Measurements from ENCODE around the gene NAALADL1. TPM values are rescaled to one million over a fixed set of nuclear protein-coding genes. Genes with fewer than 3 reads are reported as not detected.

The NAALADL1 gene
- total and polyA plus RNA-seq, 9 of the 15 experiments (the other 6 are each of a cell fraction or from before 2014, with no cell fraction given): 0.06 to 0.72 (median 0.22) TPM; not detected in 4

GRCh38 chr11:65083834-65084597, 25.7 kb upstream of the NAALADL1 start, which contains the start of the genes CDCA5 and ZFPL1 (continued):
- TF ChIP-seq ZNF592 (IDR thresholded peaks at IDR 0.05) (no peak), RFX5 (IDR thresholded peaks at IDR 0.05; ENCODE audit: low read depth, low read length) (peak; percentile 50; the same call in 1 of the 2 replicates), ERF (CRISPR knock-in tag; IDR thresholded peaks at IDR 0.05) (peak; percentile 23; the same call in 1 of the 2 replicates), SIRT6 (IDR thresholded peaks at IDR 0.05; ENCODE audit: low read depth, low read length) (no peak), L3MBTL2 (IDR thresholded peaks at IDR 0.05) (peak; percentile 53), DNMT1 (IDR thresholded peaks at IDR 0.05) (no peak), NFXL1 (CRISPR knock-in tag; IDR thresholded peaks at IDR 0.05) (no peak), AFF1 (IDR thresholded peaks at IDR 0.05; ENCODE audit: low read depth in 1 of 2, partially characterized antibody in 2 of 2) (no peak), RNF2 (IDR thresholded peaks at IDR 0.05) (peak; percentile 17; the same call in 1 of the 2 replicates), HNRNPLL (IDR thresholded peaks at IDR 0.05; ENCODE audit: low read depth, low read length, poor library complexity, severe bottlenecking) (peak; percentile 14), TCF3 (CRISPR knock-in tag; IDR thresholded peaks at IDR 0.05) (peak; percentile 32; the same call in 1 of the 2 replicates), CTBP1 (IDR thresholded peaks at IDR 0.05; ENCODE audit: borderline replicate concordance) (peak; percentile 65; the same call in 1 of the 2 replicates)
- TF ChIP-seq, protein P1, sequence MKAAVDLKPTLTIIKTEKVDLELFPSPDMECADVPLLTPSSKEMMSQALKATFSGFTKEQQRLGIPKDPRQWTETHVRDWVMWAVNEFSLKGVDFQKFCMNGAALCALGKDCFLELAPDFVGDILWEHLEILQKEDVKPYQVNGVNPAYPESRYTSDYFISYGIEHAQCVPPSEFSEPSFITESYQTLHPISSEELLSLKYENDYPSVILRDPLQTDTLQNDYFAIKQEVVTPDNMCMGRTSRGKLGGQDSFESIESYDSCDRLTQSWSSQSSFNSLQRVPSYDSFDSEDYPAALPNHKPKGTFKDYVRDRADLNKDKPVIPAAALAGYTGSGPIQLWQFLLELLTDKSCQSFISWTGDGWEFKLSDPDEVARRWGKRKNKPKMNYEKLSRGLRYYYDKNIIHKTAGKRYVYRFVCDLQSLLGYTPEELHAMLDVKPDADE (conservative IDR thresholded peaks at IDR 0.05; ENCODE audit: control insufficient read depth, low read depth, low read length): peak; percentile 89
- TF ChIP-seq, protein P2, sequence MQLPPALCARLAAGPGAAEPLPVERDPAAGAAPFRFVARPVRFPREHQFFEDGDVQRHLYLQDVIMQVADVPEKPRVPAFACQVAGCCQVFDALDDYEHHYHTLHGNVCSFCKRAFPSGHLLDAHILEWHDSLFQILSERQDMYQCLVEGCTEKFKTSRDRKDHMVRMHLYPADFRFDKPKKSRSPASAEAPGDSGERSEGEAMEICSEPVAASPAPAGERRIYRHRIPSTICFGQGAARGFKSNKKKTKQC (CRISPR knock-in tag; IDR thresholded peaks at IDR 0.05): 0 out of 2 replicates have a peak, but pooled peaks have one; percentile 15

Data from K562 (cell line).